H4 (cell line): ENCODE data around the gene MYEOV. TPM values are rescaled to one million over a fixed set of nuclear protein-coding genes. Genes with fewer than 3 reads are reported as not detected.

Source experiments
- DNase-seq: peaks from one replicate; pipeline ENCODE4 v3.0.0-alpha.2; 2015; ENCODE audit warnings: low spot score
- total RNA-seq: library from RNA; depleted of rRNA; stranded (reverse); fragments of >200 nt; shearing (Covaris generic); gene quantifications from 2 replicates; pipeline ENCODE4 v1.2.3, GENCODE V29; 2014

The MYEOV gene
- total RNA-seq, 1 experiment from 2014 or later = 2.2 TPM

GRCh38 chr11:69286374-69287371, 7.3 kb upstream of the MYEOV start:
- DNase-seq = no peak

- no peak for DNase-seq
Observed at GRCh38 chr11:69287968-69288882, 5.7 kb upstream of the MYEOV start.

- DNase-seq = no peak
Observed at GRCh38 chr11:69288883-69289242, 5.1 kb upstream of the MYEOV start.

- no peak for DNase-seq
Observed at GRCh38 chr11:69290806-69291205, 3.1 kb upstream of the MYEOV start.

- no peak for DNase-seq
Observed at GRCh38 chr11:69291459-69292110, 2.4 kb upstream of the MYEOV start.

- DNase-seq = no peak
Observed at GRCh38 chr11:69292221-69292648, 1.7 kb upstream of the MYEOV start.

- DNase-seq = no peak
Observed at GRCh38 chr11:69293087-69293486, 868 bp upstream of the MYEOV start.

- DNase-seq = no peak
Observed at GRCh38 chr11:69294571-69295078, 670 bp downstream of the MYEOV start.

- no peak for DNase-seq
Observed at GRCh38 chr11:69295079-69295994, 1.4 kb downstream of the MYEOV start.

- peak; percentile 48 for DNase-seq
Observed at GRCh38 chr11:69295995-69296889, 2.3 kb downstream of the MYEOV start.

GRCh38 chr11:69296890-69297786, 3.2 kb downstream of the MYEOV start:
- DNase-seq = peak; percentile 98

- DNase-seq = no peak
Observed at GRCh38 chr11:69297787-69298266, 3.9 kb downstream of the MYEOV start.

GRCh38 chr11:69298267-69299022, 4.5 kb downstream of the MYEOV start:
- peak; percentile 77 for DNase-seq

- no peak for DNase-seq
Observed at GRCh38 chr11:69299023-69299461, 5.1 kb downstream of the MYEOV start.

GRCh38 chr11:69299572-69299971, 5.6 kb downstream of the MYEOV start:
- DNase-seq = no peak

- DNase-seq = no peak
Observed at GRCh38 chr11:69300120-69301060, 6.4 kb downstream of the MYEOV start.
